Left ventricle myocardium inferior (tissue), 1 donor: ENCODE data around the gene LTBP1. TPM values are rescaled to one million over a fixed set of nuclear protein-coding genes. Genes with fewer than 3 reads are reported as not detected.
A peak's percentile ranks its signal among the peaks of the same experiment; 100 is the strongest.

ENCODE experiments used
- DNase-seq: peaks from one replicate; pipeline ENCODE4 v3.0.0-alpha.2; 2020
- H3K27ac ChIP-seq: fragments of 200-600 bp; replicated peaks from 2 replicates; pipeline ENCODE4 v1.8.0; 2021
- H3K27me3 ChIP-seq: fragments of 200-600 bp; 2 replicates; pipeline ENCODE4 v1.8.0; 2021; ENCODE audit warnings: low read depth
- H3K36me3 ChIP-seq: fragments of 200-600 bp; 2 replicates; pipeline ENCODE4 v1.8.0; 2021
- H3K4me1 ChIP-seq: fragments of 200-600 bp; 2 replicates; pipeline ENCODE4 v1.8.0; 2021
- H3K4me3 ChIP-seq: fragments of 200-600 bp; 2 replicates; pipeline ENCODE4 v1.8.0; 2021; ENCODE audit warnings: mild to moderate bottlenecking, moderate library complexity
- H3K9me3 ChIP-seq: fragments of 200-600 bp; replicated peaks from 2 replicates; pipeline ENCODE4 v1.8.0; 2021
- intact Hi-C: fragments of 100-400 bp; cut with micrococcal nuclease; formaldehyde crosslinking; loops from one replicate; pipeline ENCODE4 v1.11.0; 2022
- total RNA-seq: library from RNA; stranded (reverse); fragmentation: NEBNext Ultra II Directional; extraction: Animal tissue kit (Norgen Biotek cat#: 25700); gene quantifications from one replicate; pipeline ENCODE4 v1.2.1, GENCODE V29; 2021
- TF ChIP-seq, protein P1 (sequence below): fragments of 200-600 bp; IDR thresholded peaks from 2 replicates; pipeline ENCODE4 v1.8.0; 2021; ENCODE audit warnings: antibody characterized with exemption, mild to moderate bottlenecking, borderline replicate concordance
- donor health status: DM: no; HTN: yes; CAD: no; lungs with severe emphysema.

Gene LTBP1
- total RNA-seq, 1 donor from 2014 or later, result 88.9 TPM

DNA sequence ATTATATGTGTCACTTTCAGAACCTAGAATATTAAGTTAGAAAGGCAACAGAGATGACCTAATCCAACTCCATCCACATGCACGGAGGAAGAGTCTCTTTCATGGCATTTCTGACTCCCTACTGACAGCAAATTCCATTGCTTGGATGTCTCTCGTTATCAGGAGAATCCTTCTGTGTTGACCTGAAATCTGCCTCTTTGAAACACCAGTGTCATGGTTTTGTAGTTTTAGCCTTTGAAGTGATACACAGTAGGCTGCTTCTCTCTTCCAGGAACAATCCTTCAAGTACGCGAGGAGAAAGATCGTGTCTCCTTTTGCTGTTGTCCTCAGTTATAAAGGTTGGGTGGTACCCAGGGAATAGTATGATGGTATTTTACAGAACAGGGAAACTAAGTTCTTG is 327.8 kb downstream of the LTBP1 start:
- Histone ChIP-seq H3K4me1 (peaks cover 19% of the 10 kb centered on the region), H3K27ac (no peak overlapping the region), H3K9me3 (no peaks in the 10 kb centered on the region), H3K27me3 (no peaks in the 10 kb centered on the region), H3K4me3 (no peak overlapping the region), H3K36me3 (peaks cover 50% of the 10 kb centered on the region)
- no peak for DNase-seq
- intact Hi-C loops, result no loop called here
- TF ChIP-seq, protein P1, sequence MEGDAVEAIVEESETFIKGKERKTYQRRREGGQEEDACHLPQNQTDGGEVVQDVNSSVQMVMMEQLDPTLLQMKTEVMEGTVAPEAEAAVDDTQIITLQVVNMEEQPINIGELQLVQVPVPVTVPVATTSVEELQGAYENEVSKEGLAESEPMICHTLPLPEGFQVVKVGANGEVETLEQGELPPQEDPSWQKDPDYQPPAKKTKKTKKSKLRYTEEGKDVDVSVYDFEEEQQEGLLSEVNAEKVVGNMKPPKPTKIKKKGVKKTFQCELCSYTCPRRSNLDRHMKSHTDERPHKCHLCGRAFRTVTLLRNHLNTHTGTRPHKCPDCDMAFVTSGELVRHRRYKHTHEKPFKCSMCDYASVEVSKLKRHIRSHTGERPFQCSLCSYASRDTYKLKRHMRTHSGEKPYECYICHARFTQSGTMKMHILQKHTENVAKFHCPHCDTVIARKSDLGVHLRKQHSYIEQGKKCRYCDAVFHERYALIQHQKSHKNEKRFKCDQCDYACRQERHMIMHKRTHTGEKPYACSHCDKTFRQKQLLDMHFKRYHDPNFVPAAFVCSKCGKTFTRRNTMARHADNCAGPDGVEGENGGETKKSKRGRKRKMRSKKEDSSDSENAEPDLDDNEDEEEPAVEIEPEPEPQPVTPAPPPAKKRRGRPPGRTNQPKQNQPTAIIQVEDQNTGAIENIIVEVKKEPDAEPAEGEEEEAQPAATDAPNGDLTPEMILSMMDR, result no peak

DNA sequence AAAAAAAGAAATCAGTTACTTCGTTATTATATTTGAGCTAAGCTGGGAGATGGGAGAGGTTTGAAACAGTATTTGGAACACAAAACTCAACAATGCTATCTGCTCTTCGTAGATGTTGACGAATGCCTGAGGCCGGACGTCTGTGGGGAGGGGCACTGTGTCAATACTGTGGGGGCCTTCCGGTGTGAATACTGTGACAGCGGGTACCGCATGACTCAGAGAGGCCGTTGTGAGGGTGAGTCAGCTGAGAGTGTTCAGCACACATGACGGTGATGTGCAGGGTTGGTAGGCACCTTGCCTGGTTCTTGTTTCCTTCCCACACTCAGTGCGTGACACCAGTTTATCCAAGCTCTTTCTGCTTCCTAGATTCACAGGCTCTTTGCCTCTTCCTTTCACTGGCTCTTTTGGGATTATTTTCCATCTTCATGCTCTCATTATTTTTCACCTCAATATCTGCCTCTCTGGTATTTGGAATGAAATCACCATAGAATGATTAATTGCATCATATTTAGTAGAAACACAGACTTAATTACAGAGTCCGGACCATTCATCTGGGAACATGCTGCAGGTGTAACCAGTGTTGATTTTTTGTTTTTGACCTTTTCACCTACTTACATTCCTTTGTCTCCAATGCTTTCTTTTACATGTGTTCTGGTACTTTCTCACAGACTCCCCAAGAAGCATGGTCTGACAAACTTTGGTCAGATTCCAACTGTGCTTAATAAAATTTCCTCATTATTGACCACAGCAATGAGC is 329.1 kb downstream of the LTBP1 start:
- Histone ChIP-seq H3K9me3 (no peaks in the 10 kb centered on the region), H3K4me3 (no peak overlapping the region), H3K27me3 (no peaks in the 10 kb centered on the region), H3K4me1 (peaks cover 19% of the 10 kb centered on the region), H3K27ac (peak overlapping the region; percentile 73), H3K36me3 (peaks cover 60% of the 10 kb centered on the region)
- intact Hi-C loops, result no loop called here
- DNase-seq, result peak; percentile 28
- TF ChIP-seq, protein P1, result no peak

DNA sequence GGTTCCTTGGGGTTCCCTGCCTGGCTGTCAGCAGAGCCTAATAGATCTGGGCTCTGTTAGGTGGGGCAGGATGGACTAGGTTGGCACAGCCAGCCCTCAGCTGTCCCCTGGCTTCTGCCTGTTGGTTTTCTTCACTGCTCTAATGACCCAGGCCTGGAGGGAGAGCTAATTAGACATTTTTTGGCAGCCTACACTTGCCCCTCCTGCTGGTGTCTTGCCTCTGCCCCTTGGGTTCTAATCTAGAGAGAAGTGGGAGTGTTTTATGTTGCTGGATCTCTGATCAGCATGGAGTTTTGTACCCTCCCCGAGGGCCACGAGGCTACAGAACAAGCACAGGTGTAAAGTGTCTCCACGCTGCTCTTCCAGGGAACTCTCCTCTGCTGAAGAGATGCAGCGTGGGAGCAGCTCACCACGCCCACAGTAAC is 330.3 kb downstream of the LTBP1 start:
- Histone ChIP-seq H3K4me3 (no peak overlapping the region), H3K27me3 (no peaks in the 10 kb centered on the region), H3K36me3 (peaks cover 70% of the 10 kb centered on the region), H3K9me3 (no peaks in the 10 kb centered on the region), H3K4me1 (peaks cover 19% of the 10 kb centered on the region), H3K27ac (peak overlapping the region; percentile 73)
- TF ChIP-seq, protein P1, result no peak
- intact Hi-C loops, result no loop called here
- DNase-seq, result no peak

DNA sequence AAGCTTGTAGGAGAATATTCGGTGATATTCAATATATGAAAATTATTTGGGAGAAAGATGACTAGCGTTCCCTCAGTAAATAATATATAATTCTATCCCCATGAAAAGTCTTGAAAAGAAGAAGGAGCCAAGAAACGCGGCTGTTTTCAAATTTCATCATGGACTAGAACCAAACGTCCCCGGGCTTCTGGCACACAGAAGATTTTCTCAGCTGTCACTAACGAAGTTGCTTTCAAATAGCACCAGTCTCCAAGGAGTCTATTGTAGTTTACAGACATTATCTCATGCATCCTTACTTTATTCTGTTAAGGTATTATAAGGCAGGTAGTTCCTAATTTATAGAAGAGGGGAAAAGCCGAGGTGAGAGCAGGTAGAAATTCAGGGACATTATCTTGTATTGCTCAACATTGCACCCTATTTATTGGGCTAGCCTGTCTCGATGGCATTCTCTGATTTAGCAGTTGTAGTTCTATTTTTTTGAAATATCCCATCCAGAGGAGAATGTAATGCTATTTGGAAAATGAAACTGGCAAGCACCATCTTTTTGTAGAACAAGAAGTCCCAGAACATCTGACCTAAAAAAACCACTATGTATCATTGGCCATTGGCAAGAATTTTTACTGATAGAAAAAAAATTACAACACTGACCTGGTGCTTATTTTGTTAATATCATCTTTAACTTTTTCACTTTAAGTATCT is 331.6 kb downstream of the LTBP1 start:
- no peaks in the 10 kb centered on the region for H3K27me3 ChIP-seq
- peak overlapping the region; percentile 73 for H3K27ac ChIP-seq
- H3K36me3 ChIP-seq, result peaks cover 62% of the 10 kb centered on the region
- TF ChIP-seq, protein P1, result no peak
- no peak for DNase-seq
- no peak overlapping the region for H3K4me3 ChIP-seq
- no peaks in the 10 kb centered on the region for H3K9me3 ChIP-seq
- intact Hi-C loops, result no loop called here
- peaks cover 19% of the 10 kb centered on the region for H3K4me1 ChIP-seq

DNA sequence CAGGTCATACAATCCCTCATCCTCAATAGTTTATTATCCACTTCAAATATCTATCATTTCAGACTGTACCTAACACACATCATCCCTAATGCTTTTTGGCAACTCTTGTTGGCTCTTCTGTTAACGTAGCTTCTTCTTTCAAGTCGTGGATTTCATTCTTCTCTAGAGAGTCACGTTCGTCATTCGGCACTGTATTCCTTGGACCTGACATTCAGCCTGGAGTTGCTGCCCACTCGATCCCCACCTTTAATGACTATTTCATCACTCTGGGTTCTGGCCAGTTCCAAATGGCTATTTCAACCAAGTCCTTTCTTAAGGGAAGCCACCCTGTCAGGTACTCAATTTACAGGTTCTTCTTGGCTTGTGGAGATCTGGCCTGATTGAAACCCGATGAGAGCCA is 337.5 kb downstream of the LTBP1 start:
- intact Hi-C loops, result no loop called here
- H3K27ac ChIP-seq, result no peak overlapping the region

More for the DNA sequence above, 337.5 kb downstream of the LTBP1 start:
- DNase-seq, result no peak
- no peak overlapping the region for H3K4me3 ChIP-seq
- no peaks in the 10 kb centered on the region for H3K9me3 ChIP-seq
- H3K36me3 ChIP-seq, result peaks cover 48% of the 10 kb centered on the region
- H3K27me3 ChIP-seq, result no peaks in the 10 kb centered on the region
- TF ChIP-seq, protein P1, result no peak
- no peaks in the 10 kb centered on the region for H3K4me1 ChIP-seq
